ENCODE measurements around the gene SMAD3.
"Not testable (repeated sequence)": the region's sequence is repeated elsewhere in the genome, so short reads cannot be mapped to it uniquely, and the experiment has no call there.

SMAD3 gene

GRCh38 chr15:67026610-67026967, 38.8 kb upstream of the SMAD3 start:
- Histone ChIP-seq H3K27me3 (replicated peaks in 2 of 5; ENCODE audit: control insufficient read depth in 4 of 5, insufficient read depth in 5 of 5, low read length in 4 of 5) (no peaks in the 10 kb centered on the region), H3K9me3 (ENCODE audit: control extremely low read depth in 1 of 5, control insufficient read depth in 4 of 5, insufficient read depth in 2 of 5, low read depth in 1 of 5, low read length in 4 of 5) (no peaks in the 10 kb centered on the region), H3K27ac (ENCODE audit: insufficient read depth in 1 of 2, low read depth in 1 of 2, low read length in 2 of 2, poor library complexity in 1 of 2, severe bottlenecking in 2 of 2) (no peak overlapping the region), H3K4me1 (ENCODE audit: control extremely low read depth in 1 of 4, control insufficient read depth in 4 of 4, insufficient read depth in 4 of 4, low read length in 3 of 4) (peaks cover 16 to 33% (median 29%) of the 10 kb centered on the region in 4 experiments), H3K36me3 (ENCODE audit: control insufficient read depth in 4 of 4, insufficient read depth in 4 of 4, low read length in 3 of 4) (no peaks in the 10 kb centered on the region), H3K4me3 (ENCODE audit: control insufficient read depth in 1 of 7, extremely low read depth in 1 of 7, insufficient read depth in 4 of 7, low read depth in 2 of 7, low read length in 6 of 7) (no peak overlapping the region)
- POLR2A ChIA-PET = interaction anchor here (0.6 to 0.9 kb wide), 2 partner anchors 37 to 279 kb away, joined by 3 to 6 read pairs; no protein-coding TSS in a partner anchor
- WGBS (ENCODE audit: insufficient coverage) = 75% methylated on average over 4 of the region's 4 CpGs
- DNase-seq = no peak
- CTCF ChIA-PET = interaction anchor here (0.7 to 3.7 kb wide), 5 partner anchors 8 to 123 kb away, joined by 3 to 14 read pairs (median 4); no protein-coding TSS in a partner anchor

- H3K4me3 ChIP-seq (ENCODE audit: control insufficient read depth in 1 of 7, extremely low read depth in 1 of 7, insufficient read depth in 4 of 7, low read depth in 2 of 7, low read length in 6 of 7); H3K9me3 ChIP-seq (ENCODE audit: control extremely low read depth in 1 of 5, control insufficient read depth in 4 of 5, insufficient read depth in 2 of 5, low read depth in 1 of 5, low read length in 4 of 5); H3K36me3 ChIP-seq (ENCODE audit: control insufficient read depth in 4 of 4, insufficient read depth in 4 of 4, low read length in 3 of 4); POLR2A ChIA-PET; DNase-seq; H3K27ac ChIP-seq (ENCODE audit: insufficient read depth in 1 of 2, low read depth in 1 of 2, low read length in 2 of 2, poor library complexity in 1 of 2, severe bottlenecking in 2 of 2): not testable (repeated sequence)
- no CpG with 5 or more reads among the region's 3 CpGs for WGBS (ENCODE audit: insufficient coverage)
- H3K4me1 ChIP-seq (ENCODE audit: control extremely low read depth in 1 of 4, control insufficient read depth in 4 of 4, insufficient read depth in 4 of 4, low read length in 3 of 4) = peaks cover 16 to 40% (median 35%) of the 10 kb centered on the region in 4 experiments
- H3K27me3 ChIP-seq (replicated peaks in 2 of 5; ENCODE audit: control insufficient read depth in 4 of 5, insufficient read depth in 5 of 5, low read length in 4 of 5) = peaks cover 0 to 12% (median 5%) of the 10 kb centered on the region in 5 experiments
- CTCF ChIA-PET = interaction anchor here (3.7 kb wide), 1 partner anchor 9 kb away, joined by 14 read pairs; no protein-coding TSS in a partner anchor
Observed at GRCh38 chr15:67028440-67028839, 37.0 kb upstream of the SMAD3 start.

- Histone ChIP-seq H3K36me3 (ENCODE audit: control insufficient read depth in 4 of 4, insufficient read depth in 4 of 4, low read length in 3 of 4) (no peaks in the 10 kb centered on the region), H3K4me1 (ENCODE audit: control extremely low read depth in 1 of 4, control insufficient read depth in 4 of 4, insufficient read depth in 4 of 4, low read length in 3 of 4) (peaks cover 13 to 31% (median 24%) of the 10 kb centered on the region in 4 experiments), H3K4me3 (ENCODE audit: control insufficient read depth in 1 of 7, extremely low read depth in 1 of 7, insufficient read depth in 4 of 7, low read depth in 2 of 7, low read length in 6 of 7) (no peak overlapping the region), H3K9me3 (ENCODE audit: control extremely low read depth in 1 of 5, control insufficient read depth in 4 of 5, insufficient read depth in 2 of 5, low read depth in 1 of 5, low read length in 4 of 5) (no peaks in the 10 kb centered on the region), H3K27me3 (replicated peaks in 2 of 5; ENCODE audit: control insufficient read depth in 4 of 5, insufficient read depth in 5 of 5, low read length in 4 of 5) (peaks cover 0 to 17% (median 5%) of the 10 kb centered on the region in 5 experiments), H3K27ac (ENCODE audit: insufficient read depth in 1 of 2, low read depth in 1 of 2, low read length in 2 of 2, poor library complexity in 1 of 2, severe bottlenecking in 2 of 2) (no peak overlapping the region)
- ChIA-PET POLR2A (interaction anchor here (0.6 kb wide), 1 partner anchor 11 kb away, joined by 3 read pairs; no protein-coding TSS in a partner anchor), CTCF (interaction anchor here (0.6 to 1.7 kb wide), 4 partner anchors 11 to 1822 kb away, joined by 3 to 6 read pairs (median 4); no protein-coding TSS in a partner anchor)
- DNase-seq = no peak
- 100% methylated on average over 2 of the region's 5 CpGs for WGBS (ENCODE audit: insufficient coverage)
Observed at GRCh38 chr15:67030036-67030762, 35.2 kb upstream of the SMAD3 start.

GRCh38 chr15:67031331-67031730, 34.1 kb upstream of the SMAD3 start:
- CTCF ChIA-PET = no interaction called here

GRCh38 chr15:67032608-67033007, 32.8 kb upstream of the SMAD3 start:
- ChIA-PET POLR2A (interaction anchor here (0.8 kb wide), 1 partner anchor 111 kb away, joined by 3 read pairs; no protein-coding TSS in a partner anchor), CTCF (interaction anchor here (0.8 to 1.0 kb wide), 2 partner anchors 9 to 88 kb away, joined by 3 read pairs; no protein-coding TSS in a partner anchor)
- WGBS (ENCODE audit: insufficient coverage) = 88% methylated on average over 3 of the region's 3 CpGs
- Histone ChIP-seq H3K4me1 (ENCODE audit: control extremely low read depth in 1 of 4, control insufficient read depth in 4 of 4, insufficient read depth in 4 of 4, low read length in 3 of 4) (peaks cover 3 to 32% (median 21%) of the 10 kb centered on the region in 4 experiments), H3K36me3 (ENCODE audit: control insufficient read depth in 4 of 4, insufficient read depth in 4 of 4, low read length in 3 of 4) (no peaks in the 10 kb centered on the region), H3K27me3 (replicated peaks in 2 of 5; ENCODE audit: control insufficient read depth in 4 of 5, insufficient read depth in 5 of 5, low read length in 4 of 5) (peaks cover 0 to 17% (median 5%) of the 10 kb centered on the region in 5 experiments), H3K9me3 (ENCODE audit: control extremely low read depth in 1 of 5, control insufficient read depth in 4 of 5, insufficient read depth in 2 of 5, low read depth in 1 of 5, low read length in 4 of 5) (no peaks in the 10 kb centered on the region), H3K4me3 (ENCODE audit: control insufficient read depth in 1 of 7, extremely low read depth in 1 of 7, insufficient read depth in 4 of 7, low read depth in 2 of 7, low read length in 6 of 7) (no peak overlapping the region), H3K27ac (ENCODE audit: insufficient read depth in 1 of 2, low read depth in 1 of 2, low read length in 2 of 2, poor library complexity in 1 of 2, severe bottlenecking in 2 of 2) (no peak overlapping the region)
- no peak for DNase-seq

More at GRCh38 chr15:67031331-67031730, 34.1 kb upstream of the SMAD3 start:
- Histone ChIP-seq H3K36me3 (ENCODE audit: control insufficient read depth in 4 of 4, insufficient read depth in 4 of 4, low read length in 3 of 4) (no peaks in the 10 kb centered on the region), H3K4me3 (ENCODE audit: control insufficient read depth in 1 of 7, extremely low read depth in 1 of 7, insufficient read depth in 4 of 7, low read depth in 2 of 7, low read length in 6 of 7) (no peak overlapping the region), H3K27me3 (replicated peaks in 2 of 5; ENCODE audit: control insufficient read depth in 4 of 5, insufficient read depth in 5 of 5, low read length in 4 of 5) (peaks cover 0 to 17% (median 5%) of the 10 kb centered on the region in 5 experiments), H3K9me3 (ENCODE audit: control extremely low read depth in 1 of 5, control insufficient read depth in 4 of 5, insufficient read depth in 2 of 5, low read depth in 1 of 5, low read length in 4 of 5) (no peaks in the 10 kb centered on the region), H3K27ac (ENCODE audit: insufficient read depth in 1 of 2, low read depth in 1 of 2, low read length in 2 of 2, poor library complexity in 1 of 2, severe bottlenecking in 2 of 2) (no peak overlapping the region), H3K4me1 (ENCODE audit: control extremely low read depth in 1 of 4, control insufficient read depth in 4 of 4, insufficient read depth in 4 of 4, low read length in 3 of 4) (peaks cover 3 to 25% (median 14%) of the 10 kb centered on the region in 4 experiments)
- POLR2A ChIA-PET = no interaction called here
- no peak for DNase-seq

DNA sequence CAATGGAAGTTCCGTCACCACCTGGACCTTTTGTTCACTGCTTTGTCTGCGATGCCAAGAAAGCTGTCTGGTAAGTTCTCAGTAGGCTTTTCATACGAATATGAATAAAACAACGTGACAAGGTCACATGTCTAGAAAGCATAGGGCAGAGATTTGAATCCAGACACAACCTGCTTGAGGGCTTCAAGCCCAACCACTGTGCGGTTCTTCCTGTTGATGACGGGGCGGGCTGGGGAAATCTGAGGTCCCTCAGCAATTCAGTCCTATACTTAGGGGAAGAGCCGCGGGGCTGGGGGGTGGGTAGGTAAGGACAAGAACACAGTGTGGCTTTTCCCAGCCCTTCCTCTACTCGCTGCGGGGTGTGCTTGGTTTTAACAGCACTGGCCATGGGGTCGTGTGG, 32.4 kb upstream of the SMAD3 start:
- peak overlapping the region in 6 of 7 experiments; percentile 9 to 65 (median 46) for H3K4me3 ChIP-seq (ENCODE audit: control insufficient read depth in 1 of 7, extremely low read depth in 1 of 7, insufficient read depth in 4 of 7, low read depth in 2 of 7, low read length in 6 of 7)
- H3K27ac ChIP-seq (ENCODE audit: insufficient read depth in 1 of 2, low read depth in 1 of 2, low read length in 2 of 2, poor library complexity in 1 of 2, severe bottlenecking in 2 of 2) = no peak overlapping the region
- POLR2A ChIA-PET = interaction anchor here (0.8 kb wide), 1 partner anchor 110 kb away, joined by 3 read pairs; no protein-coding TSS in a partner anchor
- H3K9me3 ChIP-seq (ENCODE audit: control extremely low read depth in 1 of 5, control insufficient read depth in 4 of 5, insufficient read depth in 2 of 5, low read depth in 1 of 5, low read length in 4 of 5) = no peaks in the 10 kb centered on the region
- H3K4me1 ChIP-seq (ENCODE audit: control extremely low read depth in 1 of 4, control insufficient read depth in 4 of 4, insufficient read depth in 4 of 4, low read length in 3 of 4) = peaks cover 5 to 32% (median 21%) of the 10 kb centered on the region in 4 experiments
- H3K36me3 ChIP-seq (ENCODE audit: control insufficient read depth in 4 of 4, insufficient read depth in 4 of 4, low read length in 3 of 4) = no peaks in the 10 kb centered on the region
- CTCF ChIA-PET = interaction anchor here (1.0 kb wide), 1 partner anchor 10 kb away, joined by 3 read pairs; no protein-coding TSS in a partner anchor
- WGBS (ENCODE audit: insufficient coverage) = 17% methylated on average over 10 of the region's 12 CpGs
- peaks cover 0 to 17% (median 5%) of the 10 kb centered on the region in 5 experiments for H3K27me3 ChIP-seq (replicated peaks in 2 of 5; ENCODE audit: control insufficient read depth in 4 of 5, insufficient read depth in 5 of 5, low read length in 4 of 5)
- DNase-seq = peak in 2 of 3 donors; percentile 76 to 79

DNA sequence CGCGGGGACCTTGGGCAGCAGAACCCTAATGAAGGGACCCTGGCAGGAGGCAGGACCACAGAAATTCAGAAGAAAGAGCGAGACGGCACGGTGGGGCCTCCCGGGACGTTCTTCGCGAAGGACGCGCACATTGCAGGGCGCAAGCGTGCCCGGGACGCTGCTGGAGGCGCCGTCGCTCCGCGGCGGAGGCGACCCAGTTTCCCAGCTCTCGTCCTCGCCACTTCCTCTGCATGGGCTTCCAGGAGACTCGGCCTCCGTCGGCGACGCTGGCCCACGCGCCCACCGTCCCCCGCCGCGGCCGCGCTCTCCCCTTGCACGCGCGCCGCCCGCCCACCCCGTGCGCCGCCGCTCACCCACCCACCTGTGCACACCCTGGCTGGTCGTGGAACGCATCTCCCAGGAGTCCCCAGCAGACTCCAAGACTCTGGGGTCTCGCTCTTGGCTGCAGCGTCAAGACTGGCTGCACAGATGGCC, 31.8 kb upstream of the SMAD3 start:
- CTCF ChIA-PET = no interaction called here
- peak in 1 of 3 donors; percentile 22 for DNase-seq

More for the DNA sequence above, 31.8 kb upstream of the SMAD3 start:
- 6% methylated on average over 25 of the region's 50 CpGs for WGBS (ENCODE audit: insufficient coverage)
- no peaks in the 10 kb centered on the region for H3K36me3 ChIP-seq (ENCODE audit: control insufficient read depth in 4 of 4, insufficient read depth in 4 of 4, low read length in 3 of 4)
- peaks cover 0 to 17% (median 5%) of the 10 kb centered on the region in 5 experiments for H3K27me3 ChIP-seq (replicated peaks in 2 of 5; ENCODE audit: control insufficient read depth in 4 of 5, insufficient read depth in 5 of 5, low read length in 4 of 5)
- POLR2A ChIA-PET = no interaction called here
- H3K27ac ChIP-seq (ENCODE audit: insufficient read depth in 1 of 2, low read depth in 1 of 2, low read length in 2 of 2, poor library complexity in 1 of 2, severe bottlenecking in 2 of 2) = no peak overlapping the region
- H3K9me3 ChIP-seq (ENCODE audit: control extremely low read depth in 1 of 5, control insufficient read depth in 4 of 5, insufficient read depth in 2 of 5, low read depth in 1 of 5, low read length in 4 of 5) = no peaks in the 10 kb centered on the region
- H3K4me3 ChIP-seq (ENCODE audit: control insufficient read depth in 1 of 7, extremely low read depth in 1 of 7, insufficient read depth in 4 of 7, low read depth in 2 of 7, low read length in 6 of 7) = peak overlapping the region; percentile 0 to 65 (median 43)
- H3K4me1 ChIP-seq (ENCODE audit: control extremely low read depth in 1 of 4, control insufficient read depth in 4 of 4, insufficient read depth in 4 of 4, low read length in 3 of 4) = peaks cover 8 to 32% (median 21%) of the 10 kb centered on the region in 4 experiments
